GM12892 (cell line): Measurements from ENCODE around the gene ITGA8.
"Not testable (repeated sequence)": the region's sequence is repeated elsewhere in the genome, so short reads cannot be mapped to it uniquely, and the experiment has no call there.

Experiments used
- POLR2A ChIP-seq: IDR thresholded peaks from 2 replicates; pipeline ENCODE4 v1.6.1; 2011; ENCODE audit warnings: low read depth, low read length, control low read depth
- POLR2AphosphoS5 ChIP-seq: IDR thresholded peaks from 2 replicates; pipeline ENCODE4 v1.6.1; 2011; ENCODE audit warnings: low read depth, low read length, control low read depth

- TF ChIP-seq POLR2A, POLR2AphosphoS5: not testable (repeated sequence)
Observed at GRCh38 chr10:15582972-15583371, 136.8 kb downstream of the ITGA8 start.
